ENCODE results near the gene GCSAML.

Gene GCSAML

DNA sequence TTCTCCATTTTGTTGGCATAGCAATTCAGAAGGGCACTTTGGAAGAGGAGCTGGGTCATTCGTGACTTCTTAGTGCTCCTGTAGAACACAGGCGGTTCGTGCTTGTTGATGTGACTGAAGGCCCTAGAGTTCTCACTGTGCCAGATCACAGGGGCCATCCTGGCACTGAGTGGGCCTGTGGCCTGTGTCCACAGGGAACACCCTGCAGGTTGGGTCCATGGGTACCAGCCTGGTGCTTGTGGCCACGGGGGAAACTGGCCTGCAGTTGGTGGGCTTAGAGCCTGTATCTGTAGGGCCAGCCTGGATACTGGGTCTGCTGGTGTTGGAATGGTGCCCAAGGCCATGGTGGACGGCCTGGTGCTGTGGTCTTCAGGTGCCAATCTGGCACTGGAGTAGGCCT is 65.7 kb downstream of the GCSAML start:
- TF ChIP-seq, protein P1, sequence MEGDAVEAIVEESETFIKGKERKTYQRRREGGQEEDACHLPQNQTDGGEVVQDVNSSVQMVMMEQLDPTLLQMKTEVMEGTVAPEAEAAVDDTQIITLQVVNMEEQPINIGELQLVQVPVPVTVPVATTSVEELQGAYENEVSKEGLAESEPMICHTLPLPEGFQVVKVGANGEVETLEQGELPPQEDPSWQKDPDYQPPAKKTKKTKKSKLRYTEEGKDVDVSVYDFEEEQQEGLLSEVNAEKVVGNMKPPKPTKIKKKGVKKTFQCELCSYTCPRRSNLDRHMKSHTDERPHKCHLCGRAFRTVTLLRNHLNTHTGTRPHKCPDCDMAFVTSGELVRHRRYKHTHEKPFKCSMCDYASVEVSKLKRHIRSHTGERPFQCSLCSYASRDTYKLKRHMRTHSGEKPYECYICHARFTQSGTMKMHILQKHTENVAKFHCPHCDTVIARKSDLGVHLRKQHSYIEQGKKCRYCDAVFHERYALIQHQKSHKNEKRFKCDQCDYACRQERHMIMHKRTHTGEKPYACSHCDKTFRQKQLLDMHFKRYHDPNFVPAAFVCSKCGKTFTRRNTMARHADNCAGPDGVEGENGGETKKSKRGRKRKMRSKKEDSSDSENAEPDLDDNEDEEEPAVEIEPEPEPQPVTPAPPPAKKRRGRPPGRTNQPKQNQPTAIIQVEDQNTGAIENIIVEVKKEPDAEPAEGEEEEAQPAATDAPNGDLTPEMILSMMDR (IDR thresholded peaks at IDR 0.05), result no peak
- H3K27me3 Mint-ChIP-seq (ENCODE audit: low read depth, poor library complexity), result peaks cover 4% of the 10 kb centered on the region

More for the DNA sequence above, 65.7 kb downstream of the GCSAML start:
- no peak overlapping the region for H3K27ac Mint-ChIP-seq
- H3K4me1 Mint-ChIP-seq, result no peaks in the 10 kb centered on the region
- H3K4me3 Mint-ChIP-seq, result no peak overlapping the region
- no peak for DNase-seq
- H3K36me3 Mint-ChIP-seq (ENCODE audit: low read depth), result no peaks in the 10 kb centered on the region
- peaks cover 6% of the 10 kb centered on the region for H3K9me3 Mint-ChIP-seq
